Measurements from ENCODE around the gene GRAMD1B. TPM values are rescaled to one million over a fixed set of nuclear protein-coding genes. Genes with fewer than 3 reads are reported as not detected.

GRAMD1B gene
- total RNA-seq, 1 donor from 2014 or later = 1.4 TPM

DNA sequence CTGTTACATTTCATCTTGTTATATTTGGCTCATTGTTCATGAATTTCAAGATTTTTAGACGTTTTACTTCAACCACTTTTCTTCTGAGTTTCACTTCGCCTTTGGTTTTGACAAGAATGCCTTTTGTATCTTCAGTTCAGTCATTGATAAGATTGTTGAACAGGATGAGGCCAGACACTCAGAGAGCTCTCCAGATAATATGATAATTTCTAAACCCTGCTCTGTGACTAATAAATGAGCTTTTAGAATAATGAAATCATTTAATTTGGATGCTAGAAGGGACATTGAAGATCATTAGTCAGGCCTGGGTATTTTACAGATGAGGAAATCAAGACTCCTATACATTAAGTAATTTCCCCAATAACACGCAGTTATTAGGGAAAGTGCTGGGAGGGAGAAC is 37.2 kb upstream of the GRAMD1B start:
- DNase-seq (ENCODE audit: low spot score in 2 of 2) = no peak
- H3K36me3 ChIP-seq = no peaks in the 10 kb centered on the region

DNA sequence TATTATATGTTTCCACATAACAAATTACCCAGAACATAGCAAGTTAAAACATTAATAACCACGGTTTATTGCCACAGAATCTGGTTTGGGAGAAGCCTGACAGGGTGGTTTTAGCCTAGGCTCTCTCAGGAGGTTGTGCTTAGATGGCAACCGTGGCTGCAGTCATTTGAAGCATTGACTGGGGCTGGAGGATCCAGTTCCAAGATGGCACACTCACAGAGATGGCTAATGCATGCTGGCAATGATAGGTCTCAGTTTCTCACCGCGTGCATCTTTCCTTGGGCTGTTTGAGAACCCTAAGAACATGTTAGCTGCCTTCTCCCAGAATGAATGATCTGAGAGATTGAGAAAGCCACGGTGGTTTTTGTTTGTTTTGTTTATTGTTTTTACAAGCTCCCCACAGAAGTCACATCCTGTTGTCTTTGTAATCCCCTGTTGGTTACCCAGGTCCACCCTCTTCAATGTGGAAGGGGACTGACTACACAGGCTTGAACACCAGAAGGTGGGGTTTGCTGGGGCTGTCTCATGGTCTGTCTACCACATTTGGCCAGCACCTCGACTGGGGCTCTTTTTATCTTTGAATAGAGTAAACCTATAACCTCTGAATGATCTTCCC is 36.6 kb upstream of the GRAMD1B start:
- TF ChIP-seq, protein P1, sequence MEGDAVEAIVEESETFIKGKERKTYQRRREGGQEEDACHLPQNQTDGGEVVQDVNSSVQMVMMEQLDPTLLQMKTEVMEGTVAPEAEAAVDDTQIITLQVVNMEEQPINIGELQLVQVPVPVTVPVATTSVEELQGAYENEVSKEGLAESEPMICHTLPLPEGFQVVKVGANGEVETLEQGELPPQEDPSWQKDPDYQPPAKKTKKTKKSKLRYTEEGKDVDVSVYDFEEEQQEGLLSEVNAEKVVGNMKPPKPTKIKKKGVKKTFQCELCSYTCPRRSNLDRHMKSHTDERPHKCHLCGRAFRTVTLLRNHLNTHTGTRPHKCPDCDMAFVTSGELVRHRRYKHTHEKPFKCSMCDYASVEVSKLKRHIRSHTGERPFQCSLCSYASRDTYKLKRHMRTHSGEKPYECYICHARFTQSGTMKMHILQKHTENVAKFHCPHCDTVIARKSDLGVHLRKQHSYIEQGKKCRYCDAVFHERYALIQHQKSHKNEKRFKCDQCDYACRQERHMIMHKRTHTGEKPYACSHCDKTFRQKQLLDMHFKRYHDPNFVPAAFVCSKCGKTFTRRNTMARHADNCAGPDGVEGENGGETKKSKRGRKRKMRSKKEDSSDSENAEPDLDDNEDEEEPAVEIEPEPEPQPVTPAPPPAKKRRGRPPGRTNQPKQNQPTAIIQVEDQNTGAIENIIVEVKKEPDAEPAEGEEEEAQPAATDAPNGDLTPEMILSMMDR (IDR thresholded peaks at IDR 0.05) = no peak
- H3K4me1 ChIP-seq = no peaks in the 10 kb centered on the region
- H3K27me3 ChIP-seq = no peaks in the 10 kb centered on the region
- no peak overlapping the region for H3K4me3 ChIP-seq
- no peaks in the 10 kb centered on the region for H3K36me3 ChIP-seq
- intact Hi-C loops (cut with DNase I) = no loop called here
- no peak for DNase-seq (ENCODE audit: low spot score in 2 of 2)
- H3K9me3 ChIP-seq = no peaks in the 10 kb centered on the region
- H3K27ac ChIP-seq = no peak overlapping the region

More for the DNA sequence above, 37.2 kb upstream of the GRAMD1B start:
- Histone ChIP-seq H3K4me3 (no peak overlapping the region), H3K9me3 (no peaks in the 10 kb centered on the region), H3K27ac (no peak overlapping the region), H3K4me1 (no peaks in the 10 kb centered on the region), H3K27me3 (no peaks in the 10 kb centered on the region)
- TF ChIP-seq, protein P1 (IDR thresholded peaks at IDR 0.05) = no peak
- intact Hi-C loops (cut with DNase I) = no loop called here

GRCh38 chr11:123404676-123405075 is 25.4 kb upstream of the GRAMD1B start:
- Histone ChIP-seq H3K27me3 (peaks cover 5% of the 10 kb centered on the region), H3K9me3 (no peaks in the 10 kb centered on the region), H3K36me3 (no peaks in the 10 kb centered on the region), H3K4me3 (no peak overlapping the region), H3K4me1 (no peaks in the 10 kb centered on the region), H3K27ac (no peak overlapping the region)
- intact Hi-C loops (cut with DNase I) = loop anchor here (5.0 kb wide), 1 partner anchor 73 kb away; no protein-coding TSS in a partner anchor
- TF ChIP-seq, protein P1 (IDR thresholded peaks at IDR 0.05) = no peak
- DNase-seq (ENCODE audit: low spot score in 2 of 2) = no peak

DNA sequence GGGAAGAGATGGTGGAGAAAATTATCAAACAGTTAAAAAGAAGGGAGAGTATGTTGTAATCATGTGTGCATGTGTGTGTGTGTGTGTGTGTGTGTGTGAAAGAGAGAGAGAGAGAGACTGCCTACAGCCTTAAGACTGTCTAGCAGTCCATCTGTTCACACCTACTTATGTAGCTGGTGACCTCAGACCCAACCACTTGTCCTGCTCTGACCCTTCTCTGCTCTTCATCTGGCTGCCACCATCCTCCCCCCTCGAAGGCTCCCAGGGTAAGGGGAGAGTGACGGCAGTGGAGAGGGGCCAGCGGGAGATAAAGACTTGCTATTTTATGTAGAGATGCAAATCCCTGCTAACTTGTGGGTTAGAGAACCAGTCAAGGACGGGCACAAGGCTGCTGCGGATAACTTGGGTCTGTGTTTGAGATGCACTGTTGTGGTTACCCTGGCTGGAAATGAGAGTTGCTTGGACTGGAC is 24.9 kb upstream of the GRAMD1B start:
- TF ChIP-seq, protein P1 (IDR thresholded peaks at IDR 0.05) = no peak
- Histone ChIP-seq H3K9me3 (no peaks in the 10 kb centered on the region), H3K36me3 (no peaks in the 10 kb centered on the region), H3K27me3 (peaks cover 5% of the 10 kb centered on the region), H3K27ac (no peak overlapping the region), H3K4me3 (no peak overlapping the region), H3K4me1 (no peaks in the 10 kb centered on the region)
- no peak for DNase-seq (ENCODE audit: low spot score in 2 of 2)
- intact Hi-C loops (cut with DNase I) = loop anchor here (5.0 kb wide), 1 partner anchor 72 kb away; no protein-coding TSS in a partner anchor

DNA sequence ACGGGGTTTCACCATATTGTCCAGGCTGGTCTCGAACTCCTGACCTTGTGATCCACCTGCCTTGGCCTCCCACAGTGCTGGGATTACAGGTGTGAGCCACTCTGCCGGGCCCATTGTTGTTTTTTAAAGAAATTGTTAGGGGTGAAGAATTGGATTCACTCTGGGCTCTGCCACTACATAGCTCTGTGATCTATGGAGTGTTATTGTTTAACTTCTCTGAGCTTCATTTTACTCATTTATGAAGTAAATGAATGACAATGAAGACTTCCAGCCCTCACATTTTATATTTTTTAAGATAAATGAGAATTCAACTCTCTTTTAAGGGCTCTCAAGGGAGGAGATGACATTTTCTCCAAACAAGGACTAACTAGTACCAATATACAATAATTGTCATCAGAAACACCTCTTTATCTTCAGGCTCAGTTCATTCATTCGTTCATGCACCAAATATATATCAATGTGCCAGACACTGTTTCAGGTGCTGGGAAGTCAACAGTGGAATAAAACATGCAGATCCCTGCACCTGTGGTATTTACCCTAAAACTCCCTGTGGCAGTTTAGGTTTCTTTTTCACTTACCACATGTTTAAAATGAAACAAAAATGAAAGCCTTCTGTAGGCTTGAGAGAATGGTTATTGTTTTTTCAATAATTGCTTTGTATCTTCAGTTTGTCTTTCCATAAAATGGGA is 23.5 kb upstream of the GRAMD1B start:
- H3K9me3 ChIP-seq = no peaks in the 10 kb centered on the region
- H3K4me3 ChIP-seq = no peak overlapping the region
- H3K27ac ChIP-seq = no peak overlapping the region
- TF ChIP-seq, protein P1 (IDR thresholded peaks at IDR 0.05) = no peak
- H3K27me3 ChIP-seq = peaks cover 5% of the 10 kb centered on the region
- intact Hi-C loops (cut with DNase I) = loop anchor here (5.0 kb wide), 1 partner anchor 71 kb away; no protein-coding TSS in a partner anchor
- DNase-seq (ENCODE audit: low spot score in 2 of 2) = no peak
- no peaks in the 10 kb centered on the region for H3K36me3 ChIP-seq
- no peaks in the 10 kb centered on the region for H3K4me1 ChIP-seq
